Measurements from ENCODE around the gene DHX36.

DNA sequence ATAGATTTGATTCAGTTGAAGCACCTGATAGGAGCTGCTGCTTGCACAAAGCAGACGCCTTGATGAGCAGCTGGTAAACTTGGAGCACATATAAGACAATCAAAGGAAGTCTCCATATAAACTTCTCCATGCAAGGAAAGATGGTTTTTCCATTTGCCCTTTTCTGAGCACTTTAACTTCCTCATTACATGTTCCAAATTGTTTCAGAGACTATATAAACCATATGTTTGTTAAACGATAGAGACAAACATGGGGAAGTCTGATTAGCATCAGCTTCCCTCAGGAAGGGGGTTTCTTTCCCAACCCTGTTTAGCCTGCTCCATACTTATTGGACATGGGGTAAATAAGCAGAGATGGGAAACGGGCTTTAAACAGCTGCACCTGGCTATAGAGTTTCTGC lies 88.0 kb downstream of the DHX36 start:
- TF ChIP-seq, protein P1, sequence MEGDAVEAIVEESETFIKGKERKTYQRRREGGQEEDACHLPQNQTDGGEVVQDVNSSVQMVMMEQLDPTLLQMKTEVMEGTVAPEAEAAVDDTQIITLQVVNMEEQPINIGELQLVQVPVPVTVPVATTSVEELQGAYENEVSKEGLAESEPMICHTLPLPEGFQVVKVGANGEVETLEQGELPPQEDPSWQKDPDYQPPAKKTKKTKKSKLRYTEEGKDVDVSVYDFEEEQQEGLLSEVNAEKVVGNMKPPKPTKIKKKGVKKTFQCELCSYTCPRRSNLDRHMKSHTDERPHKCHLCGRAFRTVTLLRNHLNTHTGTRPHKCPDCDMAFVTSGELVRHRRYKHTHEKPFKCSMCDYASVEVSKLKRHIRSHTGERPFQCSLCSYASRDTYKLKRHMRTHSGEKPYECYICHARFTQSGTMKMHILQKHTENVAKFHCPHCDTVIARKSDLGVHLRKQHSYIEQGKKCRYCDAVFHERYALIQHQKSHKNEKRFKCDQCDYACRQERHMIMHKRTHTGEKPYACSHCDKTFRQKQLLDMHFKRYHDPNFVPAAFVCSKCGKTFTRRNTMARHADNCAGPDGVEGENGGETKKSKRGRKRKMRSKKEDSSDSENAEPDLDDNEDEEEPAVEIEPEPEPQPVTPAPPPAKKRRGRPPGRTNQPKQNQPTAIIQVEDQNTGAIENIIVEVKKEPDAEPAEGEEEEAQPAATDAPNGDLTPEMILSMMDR (IDR thresholded peaks at IDR 0.05; ENCODE audit: low read depth, low read length), result no peak
- no peak for TF ChIP-seq POLR2A (IDR thresholded peaks at IDR 0.05; ENCODE audit: extremely low read depth, insufficient read length)

Data from NB4 (cell line).